ENCODE data around the gene GALNT14. TPM values are rescaled to one million over a fixed set of nuclear protein-coding genes. Genes with fewer than 3 reads are reported as not detected.
A peak's percentile ranks its signal among the peaks of the same experiment; 100 is the strongest.

GALNT14 gene
- total and polyA plus RNA-seq, 12 donors = 0.39 to 8.9 (median 1.7) TPM; not detected in 2

DNA sequence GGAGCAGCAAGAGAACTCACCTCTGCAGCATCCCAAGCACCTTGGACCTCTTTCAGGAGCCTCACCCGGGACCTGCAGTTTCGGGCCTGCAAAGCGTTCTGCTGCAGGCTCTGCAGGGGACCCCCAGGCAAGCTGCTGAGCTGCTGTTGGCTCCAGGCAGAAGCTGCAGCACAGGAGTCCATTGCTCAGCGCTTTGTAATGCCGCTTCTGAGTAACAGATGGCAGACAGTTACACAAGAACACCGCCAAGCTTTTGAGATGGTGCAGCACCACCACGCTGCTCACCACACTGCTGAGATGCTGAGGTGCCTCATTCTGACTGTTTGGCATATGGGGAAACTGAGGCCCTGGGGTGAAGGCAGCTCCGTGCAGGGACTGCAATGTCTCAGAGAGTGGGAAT, 1.9 kb upstream of the GALNT14 start:
- TF ChIP-seq POLR2A (IDR thresholded peaks at IDR 0.05) = no peak
- TF ChIP-seq, protein P1, sequence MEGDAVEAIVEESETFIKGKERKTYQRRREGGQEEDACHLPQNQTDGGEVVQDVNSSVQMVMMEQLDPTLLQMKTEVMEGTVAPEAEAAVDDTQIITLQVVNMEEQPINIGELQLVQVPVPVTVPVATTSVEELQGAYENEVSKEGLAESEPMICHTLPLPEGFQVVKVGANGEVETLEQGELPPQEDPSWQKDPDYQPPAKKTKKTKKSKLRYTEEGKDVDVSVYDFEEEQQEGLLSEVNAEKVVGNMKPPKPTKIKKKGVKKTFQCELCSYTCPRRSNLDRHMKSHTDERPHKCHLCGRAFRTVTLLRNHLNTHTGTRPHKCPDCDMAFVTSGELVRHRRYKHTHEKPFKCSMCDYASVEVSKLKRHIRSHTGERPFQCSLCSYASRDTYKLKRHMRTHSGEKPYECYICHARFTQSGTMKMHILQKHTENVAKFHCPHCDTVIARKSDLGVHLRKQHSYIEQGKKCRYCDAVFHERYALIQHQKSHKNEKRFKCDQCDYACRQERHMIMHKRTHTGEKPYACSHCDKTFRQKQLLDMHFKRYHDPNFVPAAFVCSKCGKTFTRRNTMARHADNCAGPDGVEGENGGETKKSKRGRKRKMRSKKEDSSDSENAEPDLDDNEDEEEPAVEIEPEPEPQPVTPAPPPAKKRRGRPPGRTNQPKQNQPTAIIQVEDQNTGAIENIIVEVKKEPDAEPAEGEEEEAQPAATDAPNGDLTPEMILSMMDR (IDR thresholded peaks at IDR 0.05) = no peak

DNA sequence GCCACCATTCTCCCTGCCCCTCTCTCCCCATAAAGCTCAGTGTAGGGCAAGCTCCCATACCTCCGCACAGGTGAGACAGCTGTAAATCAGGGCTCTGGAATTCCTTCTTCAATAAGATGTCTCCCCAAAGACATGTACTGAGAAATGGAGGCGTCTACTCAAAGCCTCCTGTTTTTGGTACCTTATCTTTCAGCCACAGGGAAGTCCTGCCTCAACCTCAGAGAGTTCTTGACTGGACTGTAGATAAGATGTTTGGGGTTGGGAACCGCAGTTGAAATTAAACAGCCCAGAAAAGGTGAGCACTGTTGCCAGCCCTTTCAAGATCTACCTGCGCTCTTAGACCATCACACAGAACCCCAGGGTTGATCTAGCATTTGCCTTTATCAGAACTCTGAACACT, 1.4 kb upstream of the GALNT14 start:
- 92 to 98% (median 94%) methylated on average over 4 of the region's 4 CpGs for WGBS, 4 donors
- Histone ChIP-seq H3K9me3 (replicated peaks in 1 of 3) (no peaks in the 10 kb centered on the region), H3K27me3 (peaks cover 29% of the 10 kb centered on the region), H3K4me3 (no peak overlapping the region), H3K27ac (no peak overlapping the region), H3K36me3 (replicated peaks in 1 of 2) (no peaks in the 10 kb centered on the region), H3K4me1 (replicated peaks in 1 of 2) (peaks cover 13 to 21% of the 10 kb centered on the region in 2 donors)
- no peak for TF ChIP-seq POLR2A (IDR thresholded peaks at IDR 0.05)
- TF ChIP-seq, protein P1 (IDR thresholded peaks at IDR 0.05) = no peak
- intact Hi-C loops (cut with DNase I) = no loop called here
- no peak for DNase-seq

More for the DNA sequence above, 1.9 kb upstream of the GALNT14 start:
- Histone ChIP-seq H3K4me1 (replicated peaks in 1 of 2) (peaks cover 13 to 21% of the 10 kb centered on the region in 2 donors), H3K27me3 (peaks cover 29% of the 10 kb centered on the region), H3K27ac (no peak overlapping the region), H3K4me3 (no peak overlapping the region), H3K36me3 (replicated peaks in 1 of 2) (no peaks in the 10 kb centered on the region), H3K9me3 (replicated peaks in 1 of 3) (no peaks in the 10 kb centered on the region)
- WGBS, 4 donors = 80 to 94% (median 91%) methylated on average over 4 to 8 of the region's 8 CpGs
- intact Hi-C loops (cut with DNase I) = no loop called here
- DNase-seq = no peak

DNA sequence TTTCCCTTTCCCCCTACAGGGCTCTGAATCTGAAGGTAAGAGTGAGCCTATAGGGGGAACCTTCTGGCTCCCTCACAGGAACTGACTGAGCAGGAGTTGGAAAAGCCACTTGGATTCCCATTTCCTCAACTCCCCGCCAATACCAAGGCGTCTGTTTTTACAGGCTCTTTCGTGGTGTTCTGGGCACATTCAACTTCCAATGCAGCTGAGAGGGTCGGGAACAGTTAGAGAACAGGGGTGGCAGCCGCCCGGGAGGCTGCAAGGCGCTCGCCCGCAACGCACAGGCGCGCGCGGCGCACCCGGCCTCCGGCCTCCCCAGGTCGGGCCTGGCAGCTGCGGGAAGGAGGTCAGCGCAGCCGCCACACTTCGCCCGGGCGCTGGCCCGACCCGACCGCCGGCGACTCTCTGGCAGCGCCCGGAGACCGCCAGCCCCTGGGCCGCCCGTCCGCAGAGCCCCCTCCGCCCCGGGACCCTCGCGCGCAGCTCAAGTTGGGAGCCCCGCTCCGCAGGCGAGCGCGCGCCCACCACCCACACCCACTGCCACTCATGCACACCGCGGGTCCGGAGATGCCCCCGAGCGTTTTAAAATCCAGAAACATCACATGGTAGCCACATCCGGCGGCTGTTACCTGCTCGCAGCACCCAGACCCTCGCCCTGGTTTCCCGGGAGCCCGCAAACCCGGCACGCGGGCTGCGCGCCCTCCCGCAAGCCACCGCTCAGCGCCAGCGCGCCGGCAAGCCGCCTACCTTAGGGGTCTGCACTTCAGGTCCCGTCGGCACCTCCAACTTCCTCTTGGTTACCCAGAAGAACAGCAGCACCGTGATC, 816 bp downstream of the GALNT14 start:
- no peak for DNase-seq
- no peaks in the 10 kb centered on the region for H3K9me3 ChIP-seq (replicated peaks in 1 of 3)
- intact Hi-C loops (cut with DNase I) = no loop called here
- peak overlapping the region in 2 of 4 donors; percentile 14 to 43 for H3K4me3 ChIP-seq
- 1 to 7% (median 2%) methylated on average over 3 to 72 of the region's 72 CpGs for WGBS, 4 donors
- TF ChIP-seq POLR2A (IDR thresholded peaks at IDR 0.05) = no peak
- TF ChIP-seq, protein P1 (IDR thresholded peaks at IDR 0.05) = no peak
- H3K4me1 ChIP-seq (replicated peaks in 1 of 2) = peaks cover 13 to 21% of the 10 kb centered on the region in 2 donors
- H3K36me3 ChIP-seq (replicated peaks in 1 of 2) = no peaks in the 10 kb centered on the region
- peaks cover 29% of the 10 kb centered on the region for H3K27me3 ChIP-seq
- peak overlapping the region in 1 of 5 donors; percentile 30 for H3K27ac ChIP-seq

DNA sequence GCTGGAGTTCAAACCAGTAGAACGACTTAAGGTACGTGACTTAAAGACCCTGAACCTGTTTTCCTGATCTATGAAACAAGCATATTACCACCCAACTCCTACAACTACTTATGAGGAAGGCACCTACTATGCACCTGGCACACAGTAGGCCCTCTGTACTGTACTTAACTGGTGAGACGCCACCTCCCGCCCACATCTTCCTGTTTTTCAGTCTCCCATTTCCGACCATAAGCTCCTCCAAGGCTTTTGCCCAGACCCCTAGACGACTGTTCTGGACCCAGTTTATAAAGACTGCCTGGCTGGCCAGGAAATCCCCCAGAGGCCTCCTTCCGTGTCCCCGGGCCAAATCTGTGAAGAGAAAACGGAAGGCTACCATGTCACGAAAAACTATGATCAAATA, 1.5 kb downstream of the GALNT14 start:
- Histone ChIP-seq H3K9me3 (replicated peaks in 1 of 3) (no peaks in the 10 kb centered on the region), H3K4me1 (replicated peaks in 1 of 2) (peaks cover 13 to 21% of the 10 kb centered on the region in 2 donors), H3K27ac (no peak overlapping the region), H3K36me3 (replicated peaks in 1 of 2) (no peaks in the 10 kb centered on the region), H3K27me3 (peaks cover 29% of the 10 kb centered on the region), H3K4me3 (peak overlapping the region in 1 of 4 donors; percentile 43)
- no peak for TF ChIP-seq POLR2A (IDR thresholded peaks at IDR 0.05)
- TF ChIP-seq, protein P1 (IDR thresholded peaks at IDR 0.05) = no peak
- 41 to 56% (median 43%) methylated on average over 10 of the region's 10 CpGs for WGBS, 4 donors
- no peak for DNase-seq
- intact Hi-C loops (cut with DNase I) = no loop called here

All from adrenal gland (tissue), 12 donors.